Umbilical cord (tissue), 2 donors: ENCODE results near the gene RAC3. TPM values are rescaled to one million over a fixed set of nuclear protein-coding genes. Genes with fewer than 3 reads are reported as not detected.

Experiments
- DNase-seq: peaks from one replicate; pipeline ENCODE4 v3.0.0-alpha.2; 2015; ENCODE audit warnings: low spot score
- total RNA-seq: library from RNA; depleted of rRNA; stranded (reverse); fragments of >200 nt; gene quantifications from one replicate; pipeline ENCODE4 v1.2.3, GENCODE V29; 2014; ENCODE audit warnings: low replicate concordance; ENCODE audit not compliant: insufficient read depth

The RAC3 gene
- 8.7 TPM for total RNA-seq

DNA sequence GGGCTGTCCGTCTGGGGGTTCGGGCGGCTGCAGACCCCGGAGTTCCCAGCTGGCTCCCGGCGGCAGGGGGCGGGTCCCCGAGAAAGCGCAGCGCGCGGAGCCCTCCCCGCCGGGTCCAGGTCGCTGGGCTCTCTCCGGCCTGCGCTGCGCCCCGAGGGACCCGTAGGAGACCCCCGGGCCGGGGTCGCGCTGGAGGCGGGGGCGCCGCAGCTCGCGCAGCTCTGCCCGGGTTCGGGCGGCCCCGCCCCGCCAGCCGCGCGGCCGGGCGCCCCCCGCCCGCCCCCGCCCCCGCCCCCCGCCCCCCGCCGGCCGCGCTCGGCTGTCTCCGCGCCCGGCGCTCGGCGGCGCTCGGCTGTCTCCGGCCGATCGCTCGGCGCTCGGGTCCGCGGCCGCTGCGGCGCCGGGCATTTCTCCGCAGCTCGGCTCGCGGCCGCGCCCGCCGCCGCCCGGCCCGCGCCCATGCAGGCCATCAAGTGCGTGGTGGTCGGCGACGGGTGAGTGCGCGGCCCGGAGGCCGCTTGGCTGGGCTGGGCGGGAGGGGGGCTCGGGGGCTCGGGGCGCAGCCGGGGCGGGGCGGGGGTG is at the start of gene RAC3:
RAC3 (plus strand) TSS at position 376 of the 582 bp plus-strand sequence; CDS start at position 460, 84 bp downstream.
- DNase-seq: no peak

DNA sequence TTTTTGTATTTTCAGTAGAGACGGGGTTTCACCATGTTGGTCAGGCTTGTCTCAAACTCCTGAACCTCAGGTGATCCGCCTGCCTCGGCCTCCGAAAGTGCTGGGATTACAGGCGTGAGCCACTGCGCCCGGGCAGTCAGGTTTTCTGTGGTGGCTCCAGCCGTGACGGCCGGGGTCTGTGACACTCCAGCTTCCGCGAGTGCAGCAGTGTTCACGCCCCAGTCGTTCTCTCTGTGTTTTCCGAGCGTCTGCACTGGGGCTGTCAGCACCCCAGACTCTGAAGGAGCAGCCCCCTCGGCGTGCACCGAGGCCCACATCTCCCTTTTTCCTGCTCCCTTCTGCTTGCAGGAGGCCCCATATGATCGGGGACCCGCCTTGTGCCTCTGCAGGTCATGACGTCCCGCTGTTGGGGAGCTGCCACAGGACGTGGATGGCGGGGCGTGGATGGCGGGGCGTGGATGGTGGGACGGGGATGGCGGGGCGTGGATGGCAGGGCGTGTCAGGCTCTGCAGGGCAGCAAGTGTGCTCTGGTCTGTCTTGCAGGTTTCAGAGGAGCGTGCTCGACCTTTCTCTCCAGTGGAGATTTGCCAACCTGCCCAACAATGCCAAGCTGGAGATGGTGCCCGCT is 48.4 kb upstream of the RAC3 start:
- DNase-seq: no peak

DNA sequence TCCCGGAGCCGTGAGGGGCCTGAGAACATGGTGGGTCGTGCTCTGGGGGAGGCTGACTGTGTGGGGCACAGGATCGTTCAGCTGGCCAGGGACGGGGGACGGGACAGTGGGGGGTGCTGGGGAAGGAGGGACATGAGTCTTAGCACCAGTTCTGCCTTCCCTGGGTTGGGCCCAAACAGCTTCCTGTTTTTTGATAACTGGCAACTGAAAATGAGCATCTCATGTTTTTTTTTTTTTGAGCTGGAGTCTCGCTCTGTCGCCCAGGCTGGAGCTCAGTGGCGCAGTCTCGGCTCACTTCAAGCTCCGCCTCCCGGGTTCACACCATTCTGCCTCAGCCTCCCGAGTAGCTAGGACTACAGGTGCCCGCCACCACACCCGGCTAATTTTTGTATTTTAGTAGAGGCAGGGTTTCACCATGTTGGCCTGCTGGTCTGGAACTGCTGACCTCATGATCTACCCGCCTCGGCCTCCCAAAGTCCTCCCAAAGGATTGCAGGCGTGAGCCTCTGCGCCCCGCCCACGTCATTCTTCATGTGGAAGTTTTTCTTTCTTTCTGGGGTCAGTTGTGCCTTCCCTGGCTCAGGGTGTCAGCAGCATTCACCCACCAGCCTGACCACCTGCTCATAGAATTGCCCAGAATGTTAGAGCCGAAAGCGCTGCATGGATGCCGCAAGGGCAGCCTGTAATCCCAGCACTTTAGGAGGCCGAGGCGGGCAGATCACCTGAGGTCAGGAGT is 47.7 kb upstream of the RAC3 start:
- DNase-seq: no peak

DNA sequence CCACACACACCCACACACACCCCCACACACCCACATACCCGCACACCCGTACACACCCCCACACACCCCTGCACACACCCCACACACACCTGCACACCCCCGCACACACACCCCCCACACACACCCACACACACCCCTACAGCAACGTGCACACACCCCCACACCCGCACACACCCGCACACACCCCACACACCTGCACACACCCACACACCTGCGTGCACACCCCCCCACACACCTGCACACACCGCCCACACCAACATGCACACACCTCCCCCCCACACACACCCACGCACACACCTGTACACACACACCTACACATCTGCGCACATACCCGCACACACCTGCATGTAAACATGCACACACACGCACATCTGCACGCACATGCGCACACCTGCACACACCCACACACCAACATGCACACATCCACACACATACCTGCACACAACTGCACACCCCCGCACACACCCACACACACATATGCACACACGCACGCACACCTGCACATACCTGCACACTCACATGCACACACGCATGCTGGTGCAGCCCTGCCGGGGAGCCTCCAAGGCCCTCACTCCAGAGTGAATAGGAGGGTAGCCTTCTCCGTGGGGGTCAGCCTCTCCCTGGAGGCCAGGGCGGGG is 46.6 kb upstream of the RAC3 start:
- no peak for DNase-seq

DNA sequence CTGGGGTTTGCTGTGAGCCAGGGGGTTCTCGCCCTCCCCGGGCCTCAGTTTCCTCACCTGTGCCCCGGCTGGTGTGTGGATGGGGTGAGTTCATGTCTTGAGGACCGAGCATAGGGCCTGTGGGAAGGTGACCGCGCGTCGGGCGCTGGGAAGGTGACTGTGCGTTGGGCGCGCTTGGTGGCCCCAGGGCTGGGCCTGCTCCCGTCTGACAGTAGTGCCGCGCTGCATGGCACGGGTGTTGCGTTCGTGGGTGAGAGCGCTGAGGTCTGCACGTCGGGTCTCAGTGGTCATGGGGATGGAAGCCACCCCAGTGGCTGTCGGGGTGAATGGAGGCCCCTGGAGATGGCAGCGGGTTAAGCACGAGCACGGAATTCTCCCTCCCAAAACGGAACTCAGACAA is 44.9 kb upstream of the RAC3 start:
- DNase-seq: no peak

DNA sequence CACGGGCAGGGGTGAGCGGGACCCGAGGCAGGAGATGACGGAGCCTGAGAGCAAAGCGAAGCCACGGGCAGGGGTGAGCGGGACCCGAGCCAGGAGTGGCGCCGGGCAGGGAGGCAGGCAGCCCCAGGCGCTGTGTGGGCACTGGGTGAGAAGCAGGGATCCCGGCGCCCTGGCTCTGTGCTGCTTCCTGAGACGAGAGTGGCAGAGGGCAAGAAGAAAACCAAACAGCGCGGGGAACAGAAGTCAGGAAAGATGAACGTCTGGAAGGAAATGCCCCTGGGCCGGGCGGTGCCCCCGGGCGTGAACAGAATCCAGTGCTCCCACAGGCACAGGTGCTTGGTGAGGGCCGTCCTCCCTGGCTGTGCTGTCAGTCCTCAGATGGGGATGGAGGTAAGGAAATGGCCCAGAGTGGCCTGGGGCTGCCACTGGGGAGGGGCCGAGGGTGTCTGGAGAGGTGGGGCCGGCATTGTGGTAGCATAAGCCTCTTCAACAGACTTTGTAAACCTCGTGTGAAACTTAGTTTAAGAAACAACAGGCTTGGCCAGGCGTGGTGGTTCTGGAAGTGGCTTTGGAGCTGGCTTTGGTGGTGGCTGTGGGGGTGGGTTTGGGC is 44.2 kb upstream of the RAC3 start:
- no peak for DNase-seq

DNA sequence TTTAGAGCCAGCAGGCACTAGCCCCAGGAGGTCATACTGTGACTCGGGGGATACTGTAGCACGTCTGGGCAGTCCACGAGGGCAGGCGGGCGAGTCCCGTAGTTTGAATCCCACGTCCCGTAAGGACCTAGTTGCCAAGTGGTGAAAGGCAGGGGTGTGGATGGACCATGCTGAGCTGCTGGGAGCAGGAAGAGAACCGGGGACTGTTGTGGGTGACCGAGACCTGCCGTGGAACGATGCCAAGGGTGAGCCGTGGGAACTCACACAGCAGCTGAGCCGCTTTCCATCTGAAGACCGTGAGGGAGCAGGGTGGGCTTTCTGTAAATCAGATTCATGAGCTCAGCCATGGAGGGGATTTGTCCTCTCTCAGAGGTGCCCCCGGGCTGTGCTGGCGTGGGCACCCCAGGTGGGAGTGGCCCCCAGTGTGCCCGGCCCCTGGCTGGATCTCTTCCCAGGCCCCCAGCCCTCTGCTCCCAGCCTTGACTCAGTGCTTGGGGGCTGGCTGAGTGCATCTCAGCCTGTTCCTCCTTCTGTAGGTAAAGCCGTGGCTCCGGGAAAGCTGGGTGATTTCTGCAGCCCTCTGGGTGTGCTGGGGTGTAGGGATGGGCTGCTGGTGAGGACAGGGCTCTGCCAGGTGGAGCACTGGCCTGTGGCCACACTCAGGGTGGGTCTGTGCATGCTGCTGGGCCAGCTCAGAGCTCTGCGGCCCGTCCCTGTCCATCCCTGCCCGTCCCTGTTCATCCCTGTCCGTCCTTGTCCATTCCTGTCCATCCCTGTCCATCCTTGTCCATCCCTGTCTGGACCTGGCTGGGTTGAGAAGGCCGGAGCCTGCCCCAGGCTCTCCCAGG is 40.4 kb upstream of the RAC3 start:
- no peak for DNase-seq

DNA sequence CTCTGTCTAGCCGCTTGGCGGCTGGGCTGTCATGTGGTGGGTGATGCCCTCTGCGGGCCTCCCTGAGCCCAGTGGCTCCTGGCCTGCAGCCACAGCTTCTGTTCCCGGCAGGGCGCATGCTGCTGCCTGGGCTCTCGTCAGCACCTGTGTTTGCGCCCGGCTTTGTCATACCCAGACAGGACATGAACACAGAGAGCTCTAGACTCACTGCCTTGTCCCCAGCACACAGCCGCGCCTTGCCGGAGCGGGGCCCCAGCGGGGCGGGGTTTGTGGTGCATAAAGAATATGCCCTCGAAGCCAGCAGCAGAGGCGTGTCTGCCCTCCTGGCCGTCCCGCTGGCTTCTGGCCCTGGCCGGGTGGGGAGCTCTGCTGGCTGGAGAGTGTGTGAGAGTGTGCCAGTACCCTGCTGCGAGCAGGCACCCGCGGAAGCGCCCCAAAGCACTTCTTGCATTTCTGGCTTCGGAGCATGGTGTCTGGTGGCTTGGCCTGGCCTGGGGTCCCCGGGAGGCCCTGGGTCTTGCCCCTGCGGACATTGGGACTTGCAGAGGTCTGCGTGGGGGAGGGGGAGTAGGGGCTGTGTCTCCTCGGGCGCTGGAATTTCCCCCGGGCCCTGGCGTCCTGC is 39.7 kb upstream of the RAC3 start:
- DNase-seq: peak; percentile 89

DNA sequence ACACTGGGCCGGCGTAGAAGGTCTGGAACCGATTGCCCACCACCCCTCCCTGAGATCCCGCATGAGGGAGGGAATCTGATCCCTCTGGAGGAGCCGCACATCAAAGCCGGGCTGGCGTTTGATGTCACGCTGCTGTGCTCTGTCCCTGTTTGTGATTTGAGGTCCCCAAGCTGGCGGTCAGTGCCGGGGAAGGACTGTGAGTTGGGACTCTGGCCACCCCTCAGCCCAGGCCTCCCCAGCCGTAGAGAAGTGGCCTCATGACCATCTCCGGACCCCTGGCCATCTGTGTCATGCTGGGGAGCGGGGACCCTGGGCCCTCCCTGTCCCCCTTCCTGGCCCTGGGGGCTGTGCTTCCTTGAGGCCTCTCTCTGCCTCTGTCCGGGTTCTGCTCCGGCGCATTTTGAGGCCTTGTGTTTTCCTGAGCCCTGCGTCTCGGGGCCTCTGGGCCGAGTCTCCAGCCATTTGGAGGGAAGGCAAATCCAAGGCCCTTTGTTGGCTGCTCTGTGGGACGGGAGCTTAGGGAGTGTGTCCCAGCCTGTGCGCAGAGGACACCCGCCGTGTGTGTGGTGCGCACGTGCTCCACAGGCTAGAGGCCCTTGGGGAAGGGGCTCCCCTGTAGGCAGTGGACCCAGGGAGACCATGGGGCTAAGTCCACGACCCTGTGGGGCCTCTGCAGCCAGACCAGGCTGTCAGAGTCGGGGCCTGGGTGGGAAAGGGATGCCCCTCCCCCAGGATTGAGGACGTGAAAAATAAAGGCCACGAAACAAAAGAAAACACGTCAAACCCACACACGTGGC is 39.0 kb upstream of the RAC3 start:
- peak; percentile 28 for DNase-seq

DNA sequence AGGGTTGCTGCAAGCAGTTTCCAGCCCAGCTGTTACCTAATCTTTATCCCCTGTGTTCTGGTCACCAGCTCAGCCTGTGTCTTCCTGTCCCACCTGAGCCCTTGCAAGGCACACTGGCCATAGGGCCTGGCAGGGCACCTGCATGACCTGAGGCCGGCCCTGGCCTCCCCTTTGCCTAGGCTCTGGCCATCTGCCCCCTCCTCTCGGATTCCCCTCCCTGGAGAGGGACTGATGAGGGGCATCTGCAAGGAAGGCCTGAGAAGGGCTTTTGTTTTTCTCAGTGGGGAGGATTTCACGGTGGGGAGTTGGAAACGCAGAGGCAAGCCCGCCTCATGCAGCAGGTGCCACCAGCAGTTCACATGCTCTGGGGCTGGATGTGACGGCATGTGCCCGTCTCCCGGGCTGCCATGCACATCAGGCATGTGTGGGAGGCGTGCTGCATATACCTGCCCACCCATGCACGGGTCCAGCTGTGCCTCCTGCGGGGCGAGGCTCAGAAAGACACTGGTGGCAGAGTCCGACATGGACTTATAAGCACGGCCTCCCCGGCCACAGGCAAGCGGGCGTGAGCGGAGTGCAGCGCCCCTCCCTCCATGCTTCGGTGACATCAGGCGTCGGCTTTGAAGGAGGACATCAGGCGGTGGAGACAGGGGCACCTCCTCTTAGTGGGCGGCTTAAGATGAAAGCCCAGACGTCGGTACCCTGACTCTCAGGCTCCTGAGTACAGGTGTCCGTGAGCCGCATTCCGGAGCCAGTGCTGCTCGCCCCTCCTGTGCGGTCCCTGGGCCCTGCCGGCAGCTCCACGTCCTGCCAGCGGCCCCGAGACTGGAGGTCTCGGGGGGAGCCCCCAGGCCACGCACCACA is 37.5 kb upstream of the RAC3 start:
- DNase-seq: no peak

DNA sequence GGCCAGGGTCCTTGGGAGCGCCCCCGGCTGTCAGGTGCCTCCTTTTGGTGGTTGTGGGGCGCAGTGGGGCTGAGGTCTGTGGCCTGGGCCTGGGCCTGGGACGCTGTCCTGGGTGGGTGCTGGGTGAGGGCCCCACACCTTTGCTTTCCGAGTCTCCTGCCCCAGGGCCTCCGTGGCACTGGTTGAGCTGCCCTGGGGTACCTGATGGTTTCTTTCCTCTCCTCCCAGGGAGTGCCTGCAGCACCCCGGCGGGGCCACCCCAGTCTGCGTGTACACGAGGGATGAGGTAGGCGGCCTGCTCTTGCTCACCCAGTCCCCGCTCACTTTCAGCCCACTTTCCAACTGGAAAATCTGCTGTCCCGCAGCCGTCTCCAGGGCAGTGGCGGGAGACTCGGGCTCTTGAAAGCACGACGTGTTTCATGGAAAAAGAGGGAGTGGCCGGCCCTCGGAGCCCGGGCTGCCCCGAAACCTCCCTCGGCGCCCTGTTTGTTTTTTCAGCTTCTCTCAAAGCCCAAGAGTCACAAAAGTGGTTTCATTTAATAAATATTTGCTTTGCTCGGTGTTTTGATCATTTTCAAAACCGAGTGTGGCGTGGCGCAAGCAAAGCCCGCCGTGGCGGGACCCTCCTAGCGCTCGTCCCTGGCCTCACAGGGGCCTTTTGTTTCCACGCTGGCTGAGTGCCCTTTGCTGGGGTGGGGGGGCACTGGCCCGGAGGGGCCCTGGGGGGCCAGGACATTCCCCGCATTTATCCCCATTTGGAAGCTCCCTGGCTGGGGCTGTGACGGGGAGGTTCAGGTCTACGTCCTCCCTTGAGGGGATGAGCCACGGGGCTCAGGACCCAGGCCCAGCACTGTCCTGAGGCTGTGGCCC is 36.6 kb upstream of the RAC3 start:
- DNase-seq: no peak

DNA sequence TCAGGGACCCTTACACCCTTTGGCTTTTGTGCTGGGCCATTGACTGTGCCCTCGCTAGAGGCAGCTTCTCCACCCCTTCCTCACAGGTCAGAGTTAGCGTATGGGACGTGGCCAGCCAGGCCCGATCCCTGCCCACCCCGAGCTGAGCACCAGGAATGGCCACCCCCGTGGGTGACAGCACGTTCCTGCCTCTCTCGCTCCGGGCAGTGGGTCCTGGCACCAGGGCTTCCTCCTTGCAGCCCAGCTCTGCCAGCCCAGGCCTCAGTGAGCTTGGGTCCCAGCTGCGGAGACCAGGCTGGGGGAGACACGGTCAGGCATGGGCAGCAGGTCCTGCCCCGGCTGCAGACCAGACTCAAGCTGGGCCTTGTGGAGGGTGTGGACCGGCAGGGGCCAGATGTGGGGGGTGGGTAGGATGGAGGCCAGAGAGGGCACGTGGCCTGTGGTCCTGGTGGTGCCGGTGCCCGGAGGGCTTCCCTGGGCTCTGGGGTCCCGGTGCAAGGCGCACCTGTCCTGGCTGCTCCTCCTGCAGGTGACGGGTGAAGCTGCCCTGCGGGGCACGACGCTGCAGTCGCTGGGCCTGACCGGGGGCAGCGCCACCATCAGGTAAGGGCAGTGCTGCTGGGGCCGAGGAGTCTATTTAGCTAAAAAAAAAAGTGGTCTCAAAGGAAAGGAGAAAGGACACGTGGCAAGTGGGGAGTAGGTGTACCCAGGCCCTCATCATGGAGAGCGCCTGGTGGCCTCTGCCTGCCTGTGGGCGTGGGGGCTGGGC is 35.8 kb upstream of the RAC3 start:
- no peak for DNase-seq

DNA sequence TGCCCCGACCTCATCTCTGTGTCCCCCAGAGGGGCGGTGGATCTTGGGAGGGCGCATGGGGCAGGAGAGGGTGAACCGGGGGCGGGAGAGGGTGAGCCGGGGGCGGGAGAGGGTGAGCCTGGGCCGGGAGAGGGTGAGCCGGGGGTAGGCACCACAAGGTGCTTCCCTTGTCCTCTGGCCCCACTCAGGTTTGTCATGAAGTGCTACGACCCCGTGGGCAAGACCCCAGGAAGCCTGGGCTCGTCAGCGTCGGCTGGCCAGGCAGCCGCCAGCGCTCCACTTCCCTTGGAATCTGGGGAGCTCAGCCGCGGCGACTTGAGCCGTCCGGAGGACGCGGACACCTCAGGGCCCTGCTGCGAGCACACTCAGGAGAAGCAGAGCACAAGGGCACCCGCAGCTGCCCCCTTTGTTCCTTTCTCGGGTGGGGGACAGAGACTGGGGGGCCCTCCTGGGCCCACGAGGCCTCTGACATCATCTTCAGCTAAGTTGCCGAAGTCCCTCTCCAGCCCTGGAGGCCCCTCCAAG is 35.2 kb upstream of the RAC3 start:
- no peak for DNase-seq

DNA sequence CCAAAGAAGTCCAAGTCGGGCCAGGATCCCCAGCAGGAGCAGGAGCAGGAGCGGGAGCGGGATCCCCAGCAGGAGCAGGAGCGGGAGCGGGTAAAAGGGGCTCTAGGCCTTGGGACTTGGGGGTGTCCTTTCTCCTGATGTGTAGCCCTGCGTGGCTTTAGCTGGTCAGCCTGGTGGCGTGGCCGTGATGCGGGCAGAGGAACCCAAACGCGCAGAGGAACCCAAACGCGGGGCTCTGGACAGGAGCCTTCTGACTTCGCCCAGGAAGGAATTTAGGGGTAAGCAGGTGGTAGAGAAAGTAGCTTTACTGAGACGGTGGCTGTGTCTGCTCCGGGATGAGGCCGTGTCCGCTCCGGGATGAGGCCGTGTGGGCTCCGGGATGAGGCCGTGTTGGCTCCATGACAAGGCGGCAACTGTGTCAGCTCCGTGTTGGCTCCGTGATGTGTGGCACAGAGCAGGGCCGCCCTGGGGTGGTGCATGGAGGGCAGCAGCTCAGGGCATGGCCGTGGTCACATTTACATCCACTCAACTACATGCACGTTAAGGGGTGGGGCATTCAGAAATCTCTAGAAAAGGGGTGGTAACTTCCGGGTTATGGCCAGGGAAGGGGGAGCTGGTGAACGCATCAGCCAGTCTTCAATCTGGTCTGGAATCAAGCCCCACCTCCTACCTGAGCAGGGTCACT is 34.6 kb upstream of the RAC3 start:
- no peak for DNase-seq

DNA sequence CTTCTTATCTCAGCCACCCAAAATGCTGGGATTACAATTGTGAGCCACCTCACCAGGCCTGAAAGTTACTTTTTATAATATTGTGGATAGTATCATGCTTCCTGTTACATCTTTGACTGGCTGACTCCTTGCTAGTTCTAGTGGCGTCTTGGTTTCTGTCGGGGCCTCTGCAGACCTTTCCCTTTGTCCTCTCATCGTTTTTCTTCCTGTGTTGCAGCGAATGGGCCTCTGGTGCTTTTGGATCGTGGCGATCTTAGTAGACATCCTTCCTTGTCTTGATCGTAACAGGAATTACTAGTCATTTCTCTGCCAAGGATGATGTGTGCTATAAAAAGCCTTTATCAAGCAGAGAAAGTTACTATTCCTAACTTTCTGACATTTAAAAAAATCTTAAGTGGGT is 33.3 kb upstream of the RAC3 start:
- no peak for DNase-seq
